ENCODE results near the gene GEMIN5. TPM values are rescaled to one million over a fixed set of nuclear protein-coding genes. Genes with fewer than 3 reads are reported as not detected.

GEMIN5 gene
- total RNA-seq, 4 donors from 2014 or later: 19.4 to 27.7 (median 22.9) TPM

DNA sequence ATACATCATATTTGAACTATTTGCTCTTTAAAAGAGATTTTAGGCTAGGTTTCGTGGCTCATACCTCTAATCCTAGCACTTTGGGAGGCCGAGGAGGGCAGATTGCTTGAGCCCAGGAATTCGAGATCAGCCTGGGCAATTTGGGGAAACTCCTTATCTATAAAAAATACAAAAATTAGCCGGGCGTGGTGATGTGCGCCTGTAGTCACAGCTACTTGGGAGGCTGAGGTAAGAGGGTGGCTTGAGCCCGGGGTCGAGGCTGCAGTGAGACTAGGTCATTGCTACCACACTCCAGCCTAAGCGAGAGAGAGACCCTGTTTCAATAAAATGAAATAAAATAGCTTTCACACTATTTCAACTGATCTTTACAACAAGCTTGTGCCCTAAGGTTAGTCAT is 2.4 kb upstream of the GEMIN5 start:
- TF ChIP-seq, protein P1, sequence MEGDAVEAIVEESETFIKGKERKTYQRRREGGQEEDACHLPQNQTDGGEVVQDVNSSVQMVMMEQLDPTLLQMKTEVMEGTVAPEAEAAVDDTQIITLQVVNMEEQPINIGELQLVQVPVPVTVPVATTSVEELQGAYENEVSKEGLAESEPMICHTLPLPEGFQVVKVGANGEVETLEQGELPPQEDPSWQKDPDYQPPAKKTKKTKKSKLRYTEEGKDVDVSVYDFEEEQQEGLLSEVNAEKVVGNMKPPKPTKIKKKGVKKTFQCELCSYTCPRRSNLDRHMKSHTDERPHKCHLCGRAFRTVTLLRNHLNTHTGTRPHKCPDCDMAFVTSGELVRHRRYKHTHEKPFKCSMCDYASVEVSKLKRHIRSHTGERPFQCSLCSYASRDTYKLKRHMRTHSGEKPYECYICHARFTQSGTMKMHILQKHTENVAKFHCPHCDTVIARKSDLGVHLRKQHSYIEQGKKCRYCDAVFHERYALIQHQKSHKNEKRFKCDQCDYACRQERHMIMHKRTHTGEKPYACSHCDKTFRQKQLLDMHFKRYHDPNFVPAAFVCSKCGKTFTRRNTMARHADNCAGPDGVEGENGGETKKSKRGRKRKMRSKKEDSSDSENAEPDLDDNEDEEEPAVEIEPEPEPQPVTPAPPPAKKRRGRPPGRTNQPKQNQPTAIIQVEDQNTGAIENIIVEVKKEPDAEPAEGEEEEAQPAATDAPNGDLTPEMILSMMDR (IDR thresholded peaks at IDR 0.05; ENCODE audit: low read depth): no peak

DNA sequence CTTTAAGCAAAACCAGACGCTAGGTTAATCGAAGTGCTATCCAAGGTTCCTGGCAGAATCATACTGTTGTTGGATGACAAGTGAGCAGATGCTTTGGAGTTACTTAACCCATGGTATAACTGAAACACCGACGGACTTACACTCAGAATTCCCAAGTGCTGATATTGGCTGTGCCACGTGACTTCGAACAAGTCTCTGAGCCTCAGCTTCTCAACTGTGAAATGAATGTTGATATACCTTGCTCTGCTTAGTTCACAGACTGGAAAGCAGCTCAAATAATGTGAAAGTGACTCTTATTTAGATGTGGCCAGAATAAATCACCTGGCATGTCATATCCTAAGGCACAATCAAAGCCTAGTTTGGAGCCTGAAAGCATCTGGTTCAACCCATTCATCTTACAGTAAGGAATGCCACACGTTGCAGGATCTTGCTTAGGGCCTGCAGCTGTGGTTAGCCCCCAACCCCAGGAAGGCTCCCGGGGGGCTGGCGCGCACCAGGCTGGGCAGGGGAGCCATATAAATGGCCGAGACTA is 759 bp downstream of the GEMIN5 start:
- TF ChIP-seq, protein P1 (IDR thresholded peaks at IDR 0.05; ENCODE audit: low read depth): no peak

DNA sequence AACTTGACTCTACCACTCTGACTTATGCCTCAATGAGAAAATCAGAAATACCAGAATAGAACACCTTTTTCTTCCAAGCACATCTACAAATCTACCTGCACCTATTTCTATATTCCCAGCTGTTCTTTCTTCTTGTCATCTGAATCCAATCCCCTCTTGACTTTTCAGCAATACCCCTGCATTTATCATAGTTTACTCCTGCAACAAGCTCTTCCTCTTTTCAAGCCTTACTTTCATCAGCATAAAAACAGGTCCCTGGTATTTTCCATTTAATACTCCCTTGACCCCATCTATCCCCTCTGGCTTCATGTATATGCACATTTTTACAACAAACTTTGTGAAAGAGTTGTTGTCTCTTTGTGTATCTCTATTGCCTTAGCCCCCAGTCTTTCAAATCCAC is 3.1 kb downstream of the GEMIN5 start:
- TF ChIP-seq, protein P1 (IDR thresholded peaks at IDR 0.05; ENCODE audit: low read depth): no peak

DNA sequence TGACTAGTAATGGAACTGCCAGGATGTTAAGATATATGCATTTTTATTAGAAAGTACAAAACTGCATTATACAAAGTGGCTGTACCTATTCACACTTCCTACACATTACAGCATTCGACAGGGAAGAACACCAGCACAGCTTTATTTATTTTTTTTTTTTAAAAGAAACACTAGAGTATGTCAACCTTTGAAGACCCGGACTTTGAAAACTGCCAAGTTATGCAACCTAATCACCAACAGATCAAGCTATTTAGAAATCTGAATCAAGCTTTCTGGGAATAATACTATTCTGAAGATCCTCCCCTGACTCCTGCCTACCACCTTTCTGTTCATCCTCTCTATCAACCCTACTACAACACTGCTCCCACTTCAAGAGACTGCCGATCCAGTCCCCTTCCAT is 4.5 kb downstream of the GEMIN5 start:
- TF ChIP-seq, protein P1 (IDR thresholded peaks at IDR 0.05; ENCODE audit: low read depth): no peak

DNA sequence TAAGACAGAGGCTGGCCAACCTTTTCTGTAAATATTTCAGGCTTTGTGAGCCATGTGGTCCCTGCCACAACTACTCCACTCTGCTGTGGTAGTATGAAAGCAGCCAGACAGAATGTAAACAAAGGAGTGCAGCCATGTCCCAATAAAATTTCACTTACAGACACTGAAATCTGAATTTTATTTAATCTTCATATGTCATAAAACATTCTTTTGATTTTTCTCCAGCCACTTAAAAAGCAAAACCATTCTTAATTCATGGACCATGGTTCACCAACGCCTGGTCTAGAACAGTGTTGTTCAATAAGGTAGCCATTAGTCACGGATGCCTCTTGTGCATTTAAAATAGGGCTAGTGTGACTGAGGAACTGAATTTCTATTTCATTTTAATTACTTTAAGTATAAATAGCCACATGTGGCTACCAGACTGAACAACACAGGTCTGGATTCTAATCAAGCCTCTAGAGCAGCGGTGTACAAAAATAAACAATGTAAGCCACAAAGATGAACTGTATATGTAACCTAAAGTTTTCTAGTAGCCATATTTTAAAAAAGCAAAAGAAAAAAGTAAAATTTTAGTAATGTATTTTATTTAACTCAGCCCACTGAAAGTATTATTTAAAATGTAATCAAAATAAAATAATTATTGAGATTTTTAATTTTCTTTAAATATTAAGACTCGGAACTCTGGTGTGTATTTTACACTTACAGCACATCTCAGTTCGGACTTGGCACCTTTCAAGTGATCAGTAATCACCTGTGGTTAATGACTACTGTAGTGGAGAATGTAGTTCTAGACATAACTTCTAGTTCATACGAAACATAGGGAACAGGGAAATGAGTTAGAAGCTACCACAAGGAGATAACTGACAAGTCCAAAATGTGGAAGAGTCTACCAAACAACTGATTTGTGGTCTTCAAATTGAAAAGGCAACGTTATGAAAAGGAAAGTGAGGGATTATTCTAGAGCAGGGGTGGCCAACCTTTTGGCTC is 14.3 kb downstream of the GEMIN5 start:
- TF ChIP-seq, protein P1 (IDR thresholded peaks at IDR 0.05; ENCODE audit: low read depth): no peak

DNA sequence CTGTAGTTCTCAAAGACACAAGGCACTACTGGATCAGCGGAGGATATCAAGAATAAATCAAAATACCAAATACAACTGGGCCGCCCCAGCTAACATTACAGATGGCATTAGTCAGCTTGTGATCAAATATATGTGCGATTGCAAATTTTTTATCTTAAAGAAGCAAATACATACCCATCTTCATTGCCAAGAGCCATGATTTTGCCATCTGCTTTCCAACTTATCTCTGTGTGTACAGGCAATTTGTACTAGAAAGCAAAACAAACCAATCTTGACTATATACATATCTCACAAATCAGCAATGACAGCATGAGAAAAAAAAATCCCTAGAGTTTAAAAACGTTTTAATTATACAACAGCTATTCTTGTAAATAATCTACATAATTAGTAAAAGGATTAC is 20.3 kb downstream of the GEMIN5 start:
- TF ChIP-seq, protein P1 (IDR thresholded peaks at IDR 0.05; ENCODE audit: low read depth): no peak

DNA sequence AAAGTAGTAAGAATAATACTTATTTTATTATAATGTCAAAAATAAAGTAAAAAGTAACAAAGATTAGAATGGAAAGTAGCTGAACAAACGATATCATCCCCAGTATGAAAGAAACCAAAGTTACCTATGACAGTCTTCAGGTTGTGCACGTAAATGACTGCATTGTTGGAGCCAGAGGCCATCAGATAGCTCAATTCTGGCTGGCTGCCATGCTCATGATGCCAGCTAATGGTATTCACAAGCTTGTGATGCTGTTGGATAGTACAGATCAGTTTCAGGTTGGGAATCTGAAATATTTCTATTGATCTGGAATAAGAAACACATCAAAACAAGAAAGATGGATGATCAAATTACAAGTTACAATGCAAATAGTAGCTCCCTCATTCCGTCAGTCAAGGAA is 21.1 kb downstream of the GEMIN5 start:
- TF ChIP-seq, protein P1 (IDR thresholded peaks at IDR 0.05; ENCODE audit: low read depth): no peak
